Activated CD4-positive, alpha-beta T cell treated with anti-CD3 and anti-CD28 coated beads, Interleukin-2, amount 50 U/mL, for 1 hour (primary cell): ENCODE data around the gene PTPRM.

Experiments used
- DNase-seq: peaks from one replicate; pipeline ENCODE4 v3.0.0-alpha.2; 2020

The PTPRM gene

DNA sequence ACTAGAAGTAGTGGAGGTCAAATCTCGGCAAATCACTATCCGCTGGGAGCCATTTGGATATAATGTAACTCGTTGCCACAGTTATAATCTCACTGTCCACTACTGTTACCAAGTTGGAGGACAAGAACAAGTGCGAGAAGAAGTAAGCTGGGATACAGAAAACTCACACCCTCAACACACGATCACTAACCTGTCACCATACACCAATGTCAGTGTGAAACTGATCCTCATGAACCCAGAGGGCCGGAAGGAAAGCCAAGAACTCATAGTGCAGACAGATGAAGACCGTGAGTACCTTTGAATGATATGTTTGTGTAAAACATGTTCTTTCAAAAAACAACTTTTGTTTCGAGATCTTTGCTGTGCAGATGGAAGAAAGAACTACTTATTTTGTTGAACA, 502.6 kb downstream of the PTPRM start:
- no peak for DNase-seq

DNA sequence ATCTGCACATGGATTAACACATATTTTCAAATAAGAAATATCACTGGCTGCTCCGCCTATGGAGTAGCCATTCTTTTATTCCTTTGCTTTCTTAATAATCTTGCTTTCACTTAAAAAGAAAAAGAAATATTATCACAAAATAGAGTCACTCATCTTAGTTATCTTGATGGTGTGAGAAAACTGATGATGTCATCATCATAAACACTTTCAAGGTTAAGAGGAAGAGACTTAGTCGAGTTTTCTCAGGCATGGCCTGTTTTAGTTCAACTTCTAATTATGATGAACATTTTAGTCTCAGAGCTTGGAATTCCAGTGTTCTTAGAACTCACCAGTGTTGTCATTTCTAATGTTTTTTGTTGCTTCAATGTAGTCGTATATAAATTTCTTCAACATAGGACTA, 506.1 kb downstream of the PTPRM start:
- no peak for DNase-seq

- no peak for DNase-seq
These were observed 513.0 kb downstream of the PTPRM start for GRCh38 chr18:8080092-8080491.

- DNase-seq: no peak
These were observed 514.2 kb downstream of the PTPRM start for GRCh38 chr18:8081267-8081666.

DNA sequence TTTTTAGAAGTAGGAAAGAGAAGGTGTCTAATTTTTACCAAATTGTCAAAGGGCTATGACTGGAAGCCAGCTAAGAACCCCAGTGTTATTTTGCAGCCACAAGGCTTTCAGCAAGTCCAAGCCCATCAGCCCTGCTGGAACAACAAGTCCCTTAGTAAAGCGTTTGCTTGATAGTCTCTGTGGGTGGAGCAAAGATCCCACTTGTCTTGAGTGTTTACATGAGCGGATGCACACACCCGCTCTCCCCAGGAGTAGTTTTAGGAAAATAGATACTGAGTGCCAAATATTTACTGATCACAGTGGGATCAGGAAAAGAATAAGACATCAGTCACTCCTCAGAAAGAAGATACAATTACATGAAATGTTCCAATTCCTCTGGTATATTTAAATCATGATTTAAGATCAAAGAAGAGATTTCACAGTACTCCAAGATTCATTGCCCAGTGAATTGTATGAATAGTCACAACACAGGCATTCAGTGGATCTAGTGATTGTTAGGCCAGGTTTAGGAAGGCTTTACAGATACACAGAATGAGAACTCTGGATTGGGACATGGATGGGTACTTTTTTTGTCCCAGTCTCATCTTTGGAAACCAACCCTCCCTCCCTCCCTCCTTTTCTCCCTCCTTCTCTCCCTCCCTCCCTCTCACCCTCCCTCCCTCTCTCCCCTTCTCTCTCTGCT, 514.9 kb downstream of the PTPRM start:
- DNase-seq: no peak

DNA sequence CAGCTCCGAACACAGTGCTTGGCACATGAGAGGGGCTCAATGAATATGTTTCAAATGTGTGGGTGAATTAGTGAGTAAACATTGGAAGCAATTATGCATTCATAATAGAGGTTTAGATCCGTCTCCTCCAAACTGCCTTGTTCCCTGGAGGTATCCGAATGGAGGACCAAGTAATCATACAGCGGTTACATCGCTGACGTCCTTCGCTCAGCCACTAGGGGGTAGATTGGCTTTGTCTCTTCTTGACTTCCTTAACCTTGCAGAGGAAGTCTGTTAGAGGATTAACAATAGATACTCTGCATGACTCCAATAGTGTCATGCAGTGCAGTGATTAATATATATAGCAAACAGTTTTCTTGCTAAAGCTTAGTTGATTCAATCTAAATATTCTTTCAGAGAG, 517.0 kb downstream of the PTPRM start:
- no peak for DNase-seq

DNA sequence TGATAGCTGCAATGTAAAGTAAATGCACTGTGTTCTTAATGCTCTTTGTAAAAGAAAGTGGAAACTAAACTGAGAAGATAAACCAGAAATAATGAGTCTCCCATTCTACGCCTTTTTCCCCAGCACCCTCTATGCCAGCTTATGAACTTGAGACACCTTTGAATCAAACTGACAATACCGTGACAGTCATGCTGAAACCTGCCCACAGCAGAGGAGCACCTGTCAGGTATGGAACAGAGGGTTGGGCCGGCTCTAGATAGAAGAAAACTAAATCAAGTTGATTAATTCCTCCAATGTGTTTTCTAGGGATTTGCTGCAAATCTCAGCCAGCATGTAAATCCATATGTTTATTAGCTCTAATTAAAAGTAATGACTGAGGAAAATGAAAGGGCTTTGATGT, 521.5 kb downstream of the PTPRM start:
- no peak for DNase-seq

DNA sequence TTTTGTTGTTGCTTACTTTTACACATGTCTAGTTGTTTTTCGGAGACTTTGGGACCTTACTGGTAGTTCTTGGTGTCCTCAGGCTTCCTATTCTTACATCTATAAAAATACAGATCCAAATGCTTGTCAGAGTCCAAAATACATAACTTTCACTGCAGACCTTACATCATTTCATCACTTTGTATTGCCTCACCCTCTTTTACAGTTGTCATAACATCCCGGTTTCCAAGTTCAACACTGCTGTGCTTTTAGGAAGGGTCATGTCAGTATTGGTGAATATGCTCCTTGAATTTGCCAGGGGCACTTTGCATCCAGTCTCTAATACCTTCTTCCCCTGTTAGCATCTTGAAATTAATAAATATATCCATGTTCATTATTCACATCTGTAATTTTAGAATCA, 523.9 kb downstream of the PTPRM start:
- DNase-seq: no peak

- no peak for DNase-seq
These were observed 528.9 kb downstream of the PTPRM start for GRCh38 chr18:8095947-8096570.

DNA sequence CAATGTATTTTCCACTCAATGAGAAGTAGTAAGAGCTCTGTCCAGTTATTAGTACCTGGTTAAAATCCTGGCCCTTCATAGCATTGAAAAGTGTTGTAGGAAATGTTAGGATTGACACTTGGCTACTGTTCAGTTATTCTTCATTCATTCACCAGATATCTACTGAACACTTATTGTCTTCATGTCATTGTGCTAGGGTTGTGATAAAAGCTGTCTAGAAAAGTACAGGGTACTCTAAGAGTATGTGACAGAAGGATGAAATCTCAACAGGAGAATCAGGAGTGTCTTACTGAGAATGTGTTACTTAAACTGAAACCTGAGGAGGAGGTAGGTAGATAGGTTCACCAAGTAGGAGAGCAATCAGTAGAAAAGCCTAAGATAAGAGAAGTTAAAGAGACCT, 530.3 kb downstream of the PTPRM start:
- DNase-seq: no peak

DNA sequence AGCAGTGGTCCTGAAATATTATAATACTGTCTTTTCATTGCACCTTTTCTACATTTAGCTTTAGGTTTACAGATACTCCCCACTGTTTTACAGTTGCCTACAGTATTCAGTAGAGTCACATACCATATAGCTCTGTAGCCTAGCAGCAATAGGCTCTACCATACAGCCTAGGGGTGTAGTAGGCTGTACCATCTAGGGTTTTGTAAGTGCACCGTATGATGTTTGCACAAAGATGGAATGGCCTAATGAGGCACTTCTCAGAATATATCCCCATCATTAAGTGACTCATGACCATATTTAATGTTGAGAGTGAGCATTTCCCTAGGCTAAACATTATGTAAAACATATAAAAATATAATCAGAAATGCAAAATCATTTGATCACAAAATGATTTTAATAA, 530.8 kb downstream of the PTPRM start:
- DNase-seq: no peak

GRCh38 chr18:8106603-8107002, 539.5 kb downstream of the PTPRM start:
- DNase-seq: no peak

DNA sequence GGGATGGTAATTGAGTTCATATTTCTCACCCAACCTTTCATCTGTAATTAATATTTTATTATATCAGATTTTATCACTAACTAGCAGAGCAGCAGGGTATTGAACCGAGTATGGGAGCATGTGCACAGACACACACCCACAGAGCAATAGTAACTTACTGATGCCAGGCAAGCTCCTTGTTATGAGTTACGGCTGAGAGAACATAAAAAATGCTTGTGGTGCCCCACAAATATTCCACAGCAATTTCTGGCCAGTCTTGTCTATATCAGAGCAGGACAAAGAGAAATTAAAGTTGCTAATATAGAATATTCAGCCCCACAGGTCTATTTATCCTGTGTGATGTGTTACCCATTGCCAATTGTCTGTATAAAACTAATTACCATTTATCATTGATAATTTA, 540.3 kb downstream of the PTPRM start:
- DNase-seq: no peak

GRCh38 chr18:8114480-8114879, 547.4 kb downstream of the PTPRM start:
- no peak for DNase-seq

- no peak for DNase-seq
These were observed 549.4 kb downstream of the PTPRM start for GRCh38 chr18:8116341-8117005.

GRCh38 chr18:8117006-8117371, 549.9 kb downstream of the PTPRM start:
- no peak for DNase-seq

- no peak for DNase-seq
These were observed 554.0 kb downstream of the PTPRM start for GRCh38 chr18:8121101-8121500.

GRCh38 chr18:8121942-8122480, 554.9 kb downstream of the PTPRM start:
- no peak for DNase-seq

DNA sequence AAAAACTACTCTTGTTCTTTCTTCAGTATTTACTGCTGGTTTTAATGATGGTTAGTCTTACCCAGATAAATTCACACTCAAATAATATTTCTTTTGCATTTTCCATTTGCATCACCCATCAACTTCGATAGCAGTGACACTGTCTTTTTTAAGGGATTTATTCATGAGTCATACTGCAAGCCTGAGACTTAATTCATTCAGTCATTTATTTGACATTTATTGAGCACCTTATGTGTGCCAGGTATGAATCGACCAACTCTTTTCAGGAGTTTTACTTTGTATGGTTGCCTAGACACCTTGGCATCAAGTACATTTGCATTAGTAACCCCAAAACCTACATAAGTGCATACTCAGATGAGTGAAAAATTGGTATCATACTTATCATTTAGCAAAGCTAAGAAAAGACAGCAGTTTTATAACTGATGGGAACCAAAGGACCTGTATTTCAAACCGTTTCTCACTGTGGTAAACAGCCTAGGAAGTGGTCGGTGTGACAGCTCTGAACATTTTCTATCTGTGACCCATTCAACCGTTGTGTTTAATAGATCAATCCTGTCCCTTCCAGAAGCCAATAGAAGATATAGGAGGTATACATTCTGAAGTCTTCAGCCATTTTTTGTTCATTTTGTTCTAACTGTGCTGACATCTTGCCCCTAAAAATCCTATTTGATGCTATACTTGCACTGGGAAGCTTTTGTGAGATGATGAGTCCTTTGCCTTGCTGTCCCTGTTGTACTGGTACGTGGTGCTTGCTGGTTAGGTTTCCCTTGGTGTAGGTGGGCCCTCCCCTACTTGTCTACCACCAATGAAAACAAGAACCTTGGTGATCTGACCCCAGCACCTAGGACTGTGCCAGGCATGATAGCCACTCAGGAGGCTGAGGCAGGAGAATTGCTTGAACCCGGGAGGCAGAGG, 557.4 kb downstream of the PTPRM start:
- DNase-seq: no peak

DNA sequence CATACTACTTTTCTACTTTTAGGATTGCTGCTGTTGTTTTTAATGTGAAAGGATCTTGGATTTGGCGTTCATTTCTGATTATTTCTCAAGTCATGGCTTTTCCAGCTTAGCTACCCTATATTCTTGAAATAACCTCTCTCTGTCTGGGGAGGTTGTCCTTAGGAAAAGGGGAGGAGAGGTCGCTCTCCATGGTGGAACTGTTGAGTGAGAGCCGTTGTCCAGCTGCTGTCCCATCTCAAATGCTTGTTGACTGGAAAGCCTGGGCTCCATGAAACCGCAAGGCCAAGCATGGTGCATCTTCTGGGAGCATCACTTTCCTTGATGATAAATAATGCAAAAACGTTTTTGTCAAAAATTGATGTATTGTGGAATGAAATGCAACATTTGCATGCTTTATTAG, 563.0 kb downstream of the PTPRM start:
- no peak for DNase-seq

DNA sequence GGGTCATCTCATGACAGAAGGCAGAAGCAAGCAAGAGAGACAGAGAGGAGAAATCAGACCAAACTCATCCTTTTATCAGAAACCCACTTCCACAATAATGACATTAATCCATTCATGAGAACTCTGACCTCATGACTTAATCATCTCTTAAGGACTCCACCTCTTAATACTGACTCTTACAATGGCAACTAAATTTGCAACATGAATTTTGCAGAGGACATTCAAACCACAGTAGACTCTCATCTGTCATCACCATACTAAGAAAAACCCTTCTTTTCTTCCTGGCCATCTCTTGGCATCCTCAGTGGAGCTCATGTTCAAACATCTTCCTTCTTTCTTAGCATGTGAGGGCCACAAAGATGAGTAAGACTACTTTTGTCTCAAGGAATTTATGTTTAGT, 565.9 kb downstream of the PTPRM start:
- DNase-seq: no peak

- DNase-seq: no peak
These were observed 566.8 kb downstream of the PTPRM start for GRCh38 chr18:8133888-8134287.

DNA sequence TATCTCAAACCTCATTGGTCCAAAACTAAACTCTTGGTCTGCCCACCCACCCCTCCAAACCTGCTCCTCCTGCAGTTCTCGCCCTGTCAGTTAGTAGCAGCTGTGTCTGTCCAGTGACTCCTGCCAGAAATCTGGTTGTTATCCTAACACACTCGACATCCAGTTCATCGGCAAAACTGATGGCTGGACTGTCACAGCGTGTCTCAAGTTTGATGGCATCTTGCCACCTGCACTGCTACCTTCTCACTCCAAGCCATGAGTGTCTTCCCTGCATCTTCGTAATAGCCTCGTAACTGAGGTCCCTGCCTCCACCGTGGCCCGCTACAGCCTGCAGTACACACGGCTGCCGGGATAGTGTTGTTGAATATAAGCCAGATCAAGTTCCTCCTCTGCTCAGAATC, 572.0 kb downstream of the PTPRM start:
- no peak for DNase-seq
